ENCODE data around the gene RPH3AL. TPM values are rescaled to one million over a fixed set of nuclear protein-coding genes. Genes with fewer than 3 reads are reported as not detected.
A peak's percentile ranks its signal among the peaks of the same experiment; 100 is the strongest.

RPH3AL gene
- total and polyA plus RNA-seq, 7 donors, result 3.7 to 18.5 (median 9.7) TPM

- TF ChIP-seq CTCF (IDR thresholded peaks at IDR 0.05), result no peak
- Histone ChIP-seq H3K4me3 (no peak overlapping the region), H3K27ac (peak overlapping the region; percentile 64), H3K27me3 (ENCODE audit: insufficient read depth in 3 of 3, low read length in 2 of 3) (no peaks in the 10 kb centered on the region), H3K9me3 (no peaks in the 10 kb centered on the region), H3K4me1 (peaks cover 17% of the 10 kb centered on the region), H3K36me3 (ENCODE audit: insufficient read depth in 1 of 2, low read depth in 1 of 2) (peaks cover 0 to 5% of the 10 kb centered on the region in 2 donors)
- no peak for ATAC-seq
- DNase-seq, result peak in 1 of 2 donors; percentile 27
- WGBS, 3 donors, result 84 to 89% (median 85%) methylated on average over 6 of the region's 6 CpGs
- intact Hi-C loops (cut with DNase I), result no loop called here
Observed at GRCh38 chr17:266219-266618, 86.4 kb downstream of the RPH3AL start.

GRCh38 chr17:265718-266117, 86.9 kb downstream of the RPH3AL start:
- H3K27ac ChIP-seq, result no peak overlapping the region
- peak in 1 of 2 donors; percentile 60 for DNase-seq

GRCh38 chr17:263773-264172, 88.8 kb downstream of the RPH3AL start:
- no peak for ATAC-seq
- no peak for DNase-seq
- no peaks in the 10 kb centered on the region for H3K9me3 ChIP-seq
- no peak for TF ChIP-seq CTCF (IDR thresholded peaks at IDR 0.05)
- 91 to 97% (median 97%) methylated on average over 24 of the region's 24 CpGs for WGBS, 3 donors
- H3K4me3 ChIP-seq, result no peak overlapping the region
- intact Hi-C loops (cut with DNase I), result no loop called here
- H3K27ac ChIP-seq, result no peak overlapping the region
- H3K36me3 ChIP-seq (ENCODE audit: insufficient read depth in 1 of 2, low read depth in 1 of 2), result peaks cover 0 to 5% of the 10 kb centered on the region in 2 donors
- H3K4me1 ChIP-seq, result peaks cover 17% of the 10 kb centered on the region
- no peaks in the 10 kb centered on the region for H3K27me3 ChIP-seq (ENCODE audit: insufficient read depth in 3 of 3, low read length in 2 of 3)

More at GRCh38 chr17:265718-266117, 86.9 kb downstream of the RPH3AL start:
- peaks cover 17% of the 10 kb centered on the region for H3K4me1 ChIP-seq
- H3K4me3 ChIP-seq, result no peak overlapping the region
- H3K36me3 ChIP-seq (ENCODE audit: insufficient read depth in 1 of 2, low read depth in 1 of 2), result peaks cover 0 to 5% of the 10 kb centered on the region in 2 donors
- no peak for TF ChIP-seq CTCF (IDR thresholded peaks at IDR 0.05)
- 54 to 68% (median 63%) methylated on average over 10 of the region's 10 CpGs for WGBS, 3 donors
- intact Hi-C loops (cut with DNase I), result no loop called here
- H3K9me3 ChIP-seq, result no peaks in the 10 kb centered on the region
- H3K27me3 ChIP-seq (ENCODE audit: insufficient read depth in 3 of 3, low read length in 2 of 3), result no peaks in the 10 kb centered on the region
- ATAC-seq, result no peak

- 79 to 95% (median 94%) methylated on average over 18 of the region's 18 CpGs for WGBS, 3 donors
- Histone ChIP-seq H3K36me3 (ENCODE audit: insufficient read depth in 1 of 2, low read depth in 1 of 2) (peaks cover 0 to 5% of the 10 kb centered on the region in 2 donors), H3K27ac (no peak overlapping the region), H3K4me1 (peaks cover 17% of the 10 kb centered on the region), H3K9me3 (no peaks in the 10 kb centered on the region), H3K4me3 (no peak overlapping the region), H3K27me3 (ENCODE audit: insufficient read depth in 3 of 3, low read length in 2 of 3) (no peaks in the 10 kb centered on the region)
- TF ChIP-seq CTCF (IDR thresholded peaks at IDR 0.05), result no peak
- ATAC-seq (no peak), DNase-seq (no peak)
- intact Hi-C loops (cut with DNase I), result no loop called here
Observed at GRCh38 chr17:263271-263670, 89.3 kb downstream of the RPH3AL start.

GRCh38 chr17:261635-262034, 91.0 kb downstream of the RPH3AL start:
- intact Hi-C loops (cut with DNase I), result no loop called here
- Histone ChIP-seq H3K4me1 (peaks cover 5% of the 10 kb centered on the region), H3K4me3 (no peak overlapping the region), H3K27ac (no peak overlapping the region), H3K27me3 (ENCODE audit: insufficient read depth in 3 of 3, low read length in 2 of 3) (no peaks in the 10 kb centered on the region), H3K36me3 (ENCODE audit: insufficient read depth in 1 of 2, low read depth in 1 of 2) (peaks cover 0 to 5% of the 10 kb centered on the region in 2 donors), H3K9me3 (no peaks in the 10 kb centered on the region)
- no peak for TF ChIP-seq CTCF (IDR thresholded peaks at IDR 0.05)
- WGBS, 3 donors, result 73 to 78% (median 77%) methylated on average over 8 of the region's 8 CpGs
- DNase-seq (no peak), ATAC-seq (no peak)

Data from psoas muscle (tissue), 8 donors.